WTC11 (cell line): Measurements from ENCODE around the gene TBC1D14. TPM values are rescaled to one million over a fixed set of nuclear protein-coding genes. Genes with fewer than 3 reads are reported as not detected.

Experiments used
- ATAC-seq: fragments of 200-7000 bp; cut with Tn5 transposase; 2 replicates; pipeline ENCODE4 v1.10.0; 2021; ENCODE audit warnings: mild to moderate bottlenecking, moderate library complexity
- CTCF ChIA-PET: fragments of 300-600 bp; sonication (Branson Sonifier 250); formaldehyde crosslinking; loops from one replicate; lab custom pipeline; 2021; ENCODE audit warnings: antibody characterized with exemption; lab: Charles Lee
- POLR2A ChIA-PET: fragments of 350-600 bp; sonication (Branson Sonifier 250); formaldehyde crosslinking; loops from one replicate; lab custom pipeline; 2021; ENCODE audit warnings: antibody characterized with exemption; lab: Charles Lee
- DNase-seq: peaks from one replicate; pipeline ENCODE4 v3.0.0; 2021; ENCODE audit warnings: low spot score
- H3K27ac Mint-ChIP-seq: 2 replicates; pipeline ENCODE4 v1.8.0; 2021; ENCODE audit warnings: mixed read lengths
- H3K27me3 Mint-ChIP-seq: 2 replicates; pipeline ENCODE4 v1.8.0; 2021; ENCODE audit warnings: low read depth, mild to moderate bottlenecking, moderate library complexity, mixed read lengths
- H3K36me3 Mint-ChIP-seq: 2 replicates; pipeline ENCODE4 v1.8.0; 2021; ENCODE audit warnings: mixed read lengths
- H3K4me1 Mint-ChIP-seq: 2 replicates; pipeline ENCODE4 v1.8.0; 2022; ENCODE audit warnings: mixed read lengths
- H3K4me3 Mint-ChIP-seq: 2 replicates; pipeline ENCODE4 v1.8.0; 2021; ENCODE audit warnings: mild to moderate bottlenecking, moderate library complexity, mixed read lengths
- H3K9me3 Mint-ChIP-seq: 2 replicates; pipeline ENCODE4 v1.8.0; 2021; ENCODE audit warnings: mixed read lengths
- CREB1 ChIP-seq: sonication (generic); formaldehyde crosslinking; IDR thresholded peaks from 2 replicates; pipeline ENCODE4 v1.8.0; 2023; ENCODE audit warnings: mild to moderate bottlenecking, missing genetic modification reagents
- ELF4 ChIP-seq: sonication (generic); formaldehyde crosslinking; IDR thresholded peaks from 2 replicates; pipeline ENCODE4 v1.8.1; 2022; ENCODE audit warnings: low read depth, mild to moderate bottlenecking, moderate library complexity, missing genetic modification reagents
- ESRRA ChIP-seq: sonication (generic); formaldehyde crosslinking; IDR thresholded peaks from 2 replicates; pipeline ENCODE4 v1.8.1; 2022; ENCODE audit warnings: mild to moderate bottlenecking, missing genetic modification reagents, borderline replicate concordance
- ETV6 ChIP-seq: sonication (generic); formaldehyde crosslinking; IDR thresholded peaks from 2 replicates; pipeline ENCODE4 v1.8.1; 2022; ENCODE audit warnings: mild to moderate bottlenecking, missing genetic modification reagents
- MXD4 ChIP-seq: fragments of 250-450 bp; sonication (Bioruptor Pico); IDR thresholded peaks from 2 replicates; pipeline ENCODE4 v1.8.0; 2021; ENCODE audit warnings: mild to moderate bottlenecking, moderate library complexity, borderline replicate concordance
- MYBL2 ChIP-seq: sonication (generic); formaldehyde crosslinking; IDR thresholded peaks from 2 replicates; pipeline ENCODE4 v1.8.1; 2023; ENCODE audit warnings: mild to moderate bottlenecking, moderate library complexity, missing genetic modification reagents
- RELA ChIP-seq: sonication (generic); formaldehyde crosslinking; IDR thresholded peaks from 2 replicates; pipeline ENCODE4 v1.8.1; 2022; ENCODE audit warnings: missing genetic modification reagents, mild to moderate bottlenecking, borderline replicate concordance
- TEAD1 ChIP-seq: sonication (generic); formaldehyde crosslinking; IDR thresholded peaks from 2 replicates; pipeline ENCODE4 v1.8.0; 2022; ENCODE audit warnings: mild to moderate bottlenecking, missing genetic modification reagents
- TEAD4 ChIP-seq: sonication (generic); formaldehyde crosslinking; IDR thresholded peaks from 2 replicates; pipeline ENCODE4 v1.8.0; 2022; ENCODE audit warnings: mild to moderate bottlenecking, missing genetic modification reagents
- ZNF423 ChIP-seq: fragments of 250-450 bp; sonication (Bioruptor Pico); IDR thresholded peaks from 2 replicates; pipeline ENCODE4 v2.1.2; 2022; ENCODE audit warnings: mild to moderate bottlenecking, moderate library complexity
- ZNF671 ChIP-seq: fragments of 250-450 bp; sonication (Bioruptor Pico); IDR thresholded peaks from 2 replicates; pipeline ENCODE4 v1.8.0; 2021; ENCODE audit warnings: mild to moderate bottlenecking
- total RNA-seq: library from RNA; stranded (reverse); gene quantifications from 3 replicates; pipeline ENCODE4 v1.2.3, GENCODE V29; 2021
- TF ChIP-seq, protein P1 (sequence below): fragments of 250-450 bp; sonication (Bioruptor Pico); IDR thresholded peaks from 2 replicates; pipeline ENCODE4 v1.9.0; 2021; ENCODE audit warnings: mild to moderate bottlenecking
- TF ChIP-seq, protein P2 (sequence below): sonication (generic); formaldehyde crosslinking; IDR thresholded peaks from 2 replicates; pipeline ENCODE4 v1.8.1; 2023; ENCODE audit warnings: mild to moderate bottlenecking, missing genetic modification reagents, moderate library complexity
- TF ChIP-seq, protein P3 (sequence below): sonication (generic); formaldehyde crosslinking; IDR thresholded peaks from 2 replicates; pipeline ENCODE4 v1.8.1; 2022; ENCODE audit warnings: mild to moderate bottlenecking, moderate library complexity, missing genetic modification reagents
- TF ChIP-seq, protein P4 (sequence below): fragments of 200-600 bp; IDR thresholded peaks from 2 replicates; pipeline ENCODE4 v1.8.0; 2022; ENCODE audit warnings: antibody characterized with exemption
- TF ChIP-seq, protein P5 (sequence below): sonication (generic); formaldehyde crosslinking; IDR thresholded peaks from 2 replicates; pipeline ENCODE4 v1.8.1; 2023; ENCODE audit warnings: mild to moderate bottlenecking, moderate library complexity, missing genetic modification reagents
- TF ChIP-seq, protein P6 (sequence below): sonication (generic); formaldehyde crosslinking; IDR thresholded peaks from 2 replicates; pipeline ENCODE4 v1.8.1; 2023; ENCODE audit warnings: mild to moderate bottlenecking, missing genetic modification reagents
- TF ChIP-seq, protein P7 (sequence below): sonication (generic); formaldehyde crosslinking; IDR thresholded peaks from 2 replicates; pipeline ENCODE4 v1.8.0; 2022; ENCODE audit warnings: mild to moderate bottlenecking, missing genetic modification reagents
- TF ChIP-seq, protein P8 (sequence below): fragments of 250-450 bp; sonication (Bioruptor Pico); IDR thresholded peaks from 2 replicates; pipeline ENCODE4 v1.9.0; 2021; ENCODE audit warnings: moderate library complexity, mild to moderate bottlenecking, inconsistent platforms, borderline replicate concordance
- TF ChIP-seq, protein P9 (sequence below): fragments of 250-450 bp; sonication (Bioruptor Pico); IDR thresholded peaks from 2 replicates; pipeline ENCODE4 v1.8.0; 2021; ENCODE audit warnings: mild to moderate bottlenecking

The TBC1D14 gene
- total RNA-seq, 1 experiment from 2014 or later, result 45.1 TPM

DNA sequence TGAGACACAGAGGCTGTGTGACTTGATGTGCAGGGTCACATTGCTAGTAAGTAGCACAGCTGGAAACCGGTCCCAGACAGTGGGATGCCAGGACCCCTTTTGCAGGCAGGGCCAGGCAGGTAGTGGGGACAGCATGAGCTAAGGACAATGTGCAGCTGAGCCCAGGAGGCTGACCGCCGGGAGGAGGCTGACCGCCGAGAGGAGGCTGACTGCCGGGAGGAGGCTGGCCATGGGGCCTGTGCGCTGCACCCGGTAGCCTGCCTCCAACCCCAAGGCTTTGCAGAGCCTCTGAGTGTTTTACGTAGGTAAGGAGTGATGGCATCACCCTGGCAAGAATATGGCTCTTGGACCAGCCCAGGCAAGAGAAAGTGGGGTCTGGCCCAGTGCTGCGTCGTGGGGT is 58.9 kb downstream of the TBC1D14 start:
- DNase-seq (no peak), ATAC-seq (no peak)
- H3K27me3 Mint-ChIP-seq, result no peaks in the 10 kb centered on the region
- POLR2A ChIA-PET, result no interaction called here
- CTCF ChIA-PET, result no interaction called here
- TF ChIP-seq ETV6 (CRISPR knock-in tag), result no peak
- no peak for TF ChIP-seq ESRRA
- TF ChIP-seq, protein P1, sequence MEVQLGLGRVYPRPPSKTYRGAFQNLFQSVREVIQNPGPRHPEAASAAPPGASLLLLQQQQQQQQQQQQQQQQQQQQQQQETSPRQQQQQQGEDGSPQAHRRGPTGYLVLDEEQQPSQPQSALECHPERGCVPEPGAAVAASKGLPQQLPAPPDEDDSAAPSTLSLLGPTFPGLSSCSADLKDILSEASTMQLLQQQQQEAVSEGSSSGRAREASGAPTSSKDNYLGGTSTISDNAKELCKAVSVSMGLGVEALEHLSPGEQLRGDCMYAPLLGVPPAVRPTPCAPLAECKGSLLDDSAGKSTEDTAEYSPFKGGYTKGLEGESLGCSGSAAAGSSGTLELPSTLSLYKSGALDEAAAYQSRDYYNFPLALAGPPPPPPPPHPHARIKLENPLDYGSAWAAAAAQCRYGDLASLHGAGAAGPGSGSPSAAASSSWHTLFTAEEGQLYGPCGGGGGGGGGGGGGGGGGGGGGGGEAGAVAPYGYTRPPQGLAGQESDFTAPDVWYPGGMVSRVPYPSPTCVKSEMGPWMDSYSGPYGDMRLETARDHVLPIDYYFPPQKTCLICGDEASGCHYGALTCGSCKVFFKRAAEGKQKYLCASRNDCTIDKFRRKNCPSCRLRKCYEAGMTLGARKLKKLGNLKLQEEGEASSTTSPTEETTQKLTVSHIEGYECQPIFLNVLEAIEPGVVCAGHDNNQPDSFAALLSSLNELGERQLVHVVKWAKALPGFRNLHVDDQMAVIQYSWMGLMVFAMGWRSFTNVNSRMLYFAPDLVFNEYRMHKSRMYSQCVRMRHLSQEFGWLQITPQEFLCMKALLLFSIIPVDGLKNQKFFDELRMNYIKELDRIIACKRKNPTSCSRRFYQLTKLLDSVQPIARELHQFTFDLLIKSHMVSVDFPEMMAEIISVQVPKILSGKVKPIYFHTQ (CRISPR knock-in tag), result no peak
- TF ChIP-seq ZNF671, result no peak
- no peak for TF ChIP-seq TEAD4 (CRISPR knock-in tag)
- TF ChIP-seq ZNF423 (CRISPR knock-in tag), result no peak
- TF ChIP-seq, protein P2, sequence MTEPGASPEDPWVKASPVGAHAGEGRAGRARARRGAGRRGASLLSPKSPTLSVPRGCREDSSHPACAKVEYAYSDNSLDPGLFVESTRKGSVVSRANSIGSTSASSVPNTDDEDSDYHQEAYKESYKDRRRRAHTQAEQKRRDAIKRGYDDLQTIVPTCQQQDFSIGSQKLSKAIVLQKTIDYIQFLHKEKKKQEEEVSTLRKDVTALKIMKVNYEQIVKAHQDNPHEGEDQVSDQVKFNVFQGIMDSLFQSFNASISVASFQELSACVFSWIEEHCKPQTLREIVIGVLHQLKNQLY (CRISPR knock-in tag), result no peak
- TF ChIP-seq, protein P3, sequence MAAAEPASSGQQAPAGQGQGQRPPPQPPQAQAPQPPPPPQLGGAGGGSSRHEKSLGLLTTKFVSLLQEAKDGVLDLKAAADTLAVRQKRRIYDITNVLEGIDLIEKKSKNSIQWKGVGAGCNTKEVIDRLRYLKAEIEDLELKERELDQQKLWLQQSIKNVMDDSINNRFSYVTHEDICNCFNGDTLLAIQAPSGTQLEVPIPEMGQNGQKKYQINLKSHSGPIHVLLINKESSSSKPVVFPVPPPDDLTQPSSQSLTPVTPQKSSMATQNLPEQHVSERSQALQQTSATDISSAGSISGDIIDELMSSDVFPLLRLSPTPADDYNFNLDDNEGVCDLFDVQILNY (CRISPR knock-in tag), result no peak
- TF ChIP-seq, protein P4, sequence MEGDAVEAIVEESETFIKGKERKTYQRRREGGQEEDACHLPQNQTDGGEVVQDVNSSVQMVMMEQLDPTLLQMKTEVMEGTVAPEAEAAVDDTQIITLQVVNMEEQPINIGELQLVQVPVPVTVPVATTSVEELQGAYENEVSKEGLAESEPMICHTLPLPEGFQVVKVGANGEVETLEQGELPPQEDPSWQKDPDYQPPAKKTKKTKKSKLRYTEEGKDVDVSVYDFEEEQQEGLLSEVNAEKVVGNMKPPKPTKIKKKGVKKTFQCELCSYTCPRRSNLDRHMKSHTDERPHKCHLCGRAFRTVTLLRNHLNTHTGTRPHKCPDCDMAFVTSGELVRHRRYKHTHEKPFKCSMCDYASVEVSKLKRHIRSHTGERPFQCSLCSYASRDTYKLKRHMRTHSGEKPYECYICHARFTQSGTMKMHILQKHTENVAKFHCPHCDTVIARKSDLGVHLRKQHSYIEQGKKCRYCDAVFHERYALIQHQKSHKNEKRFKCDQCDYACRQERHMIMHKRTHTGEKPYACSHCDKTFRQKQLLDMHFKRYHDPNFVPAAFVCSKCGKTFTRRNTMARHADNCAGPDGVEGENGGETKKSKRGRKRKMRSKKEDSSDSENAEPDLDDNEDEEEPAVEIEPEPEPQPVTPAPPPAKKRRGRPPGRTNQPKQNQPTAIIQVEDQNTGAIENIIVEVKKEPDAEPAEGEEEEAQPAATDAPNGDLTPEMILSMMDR, result no peak
- TF ChIP-seq, protein P5, sequence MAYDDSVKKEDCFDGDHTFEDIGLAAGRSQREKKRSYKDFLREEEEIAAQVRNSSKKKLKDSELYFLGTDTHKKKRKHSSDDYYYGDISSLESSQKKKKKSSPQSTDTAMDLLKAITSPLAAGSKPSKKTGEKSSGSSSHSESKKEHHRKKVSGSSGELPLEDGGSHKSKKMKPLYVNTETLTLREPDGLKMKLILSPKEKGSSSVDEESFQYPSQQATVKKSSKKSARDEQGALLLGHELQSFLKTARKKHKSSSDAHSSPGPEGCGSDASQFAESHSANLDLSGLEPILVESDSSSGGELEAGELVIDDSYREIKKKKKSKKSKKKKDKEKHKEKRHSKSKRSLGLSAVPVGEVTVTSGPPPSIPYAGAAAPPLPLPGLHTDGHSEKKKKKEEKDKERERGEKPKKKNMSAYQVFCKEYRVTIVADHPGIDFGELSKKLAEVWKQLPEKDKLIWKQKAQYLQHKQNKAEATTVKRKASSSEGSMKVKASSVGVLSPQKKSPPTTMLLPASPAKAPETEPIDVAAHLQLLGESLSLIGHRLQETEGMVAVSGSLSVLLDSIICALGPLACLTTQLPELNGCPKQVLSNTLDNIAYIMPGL (CRISPR knock-in tag), result no peak
- no peak for TF ChIP-seq ELF4 (CRISPR knock-in tag)
- peak overlapping the region; percentile 79; the same call in 1 of the 2 replicates for H3K27ac Mint-ChIP-seq
- H3K36me3 Mint-ChIP-seq, result peaks cover 15% of the 10 kb centered on the region; the same call in 1 of the 2 replicates
- H3K4me1 Mint-ChIP-seq, result peaks cover 28% of the 10 kb centered on the region
- H3K9me3 Mint-ChIP-seq, result no peaks in the 10 kb centered on the region
- no peak overlapping the region for H3K4me3 Mint-ChIP-seq

DNA sequence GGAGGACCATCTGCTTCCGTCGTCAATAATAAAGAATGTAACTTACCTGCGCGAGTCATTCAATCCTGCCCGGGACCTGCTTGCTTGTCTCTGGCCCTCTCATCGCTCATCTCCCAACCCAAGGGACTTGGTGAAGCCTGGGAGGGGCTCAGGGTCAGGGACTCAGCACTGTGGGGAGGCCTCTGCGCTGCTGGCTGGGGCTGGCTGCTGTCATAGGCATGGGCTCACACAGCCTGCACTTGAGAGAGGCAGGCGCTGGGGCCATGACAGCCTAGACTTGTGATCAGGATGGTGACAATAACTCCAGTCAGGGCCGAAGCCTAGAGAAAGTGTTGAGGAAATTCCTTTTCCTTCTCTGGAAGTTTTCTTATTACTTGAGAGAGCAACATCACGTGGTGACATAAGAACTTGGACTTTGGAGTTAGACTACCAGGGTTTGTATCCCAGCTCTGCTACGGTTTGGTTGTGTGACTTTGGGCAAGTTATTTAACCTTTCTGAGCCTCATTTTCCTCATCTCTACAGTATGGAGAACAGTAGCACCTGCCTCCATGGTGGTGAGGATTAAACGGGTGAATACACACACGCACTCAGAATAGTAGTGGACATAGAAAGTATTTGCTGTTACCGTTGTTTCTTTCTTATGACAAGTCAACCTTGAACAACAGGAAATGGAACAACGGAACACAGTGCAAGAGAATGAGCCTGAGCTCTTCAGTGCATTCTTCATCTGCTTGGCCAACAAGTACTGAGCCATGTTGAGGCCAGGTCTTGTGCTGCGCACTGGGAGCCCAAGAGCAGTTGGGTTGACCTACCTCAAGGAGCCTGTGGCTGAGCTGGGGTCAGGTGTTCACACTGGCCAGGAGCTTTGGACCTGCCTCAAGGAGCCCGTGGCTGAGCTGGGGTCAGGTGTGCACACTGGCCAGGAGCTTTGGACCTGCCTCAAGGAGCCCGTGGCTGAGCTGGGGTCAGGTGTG is 60.5 kb downstream of the TBC1D14 start:
- POLR2A ChIA-PET, result no interaction called here
- H3K4me1 Mint-ChIP-seq, result peaks cover 33% of the 10 kb centered on the region
- CTCF ChIA-PET, result no interaction called here
- H3K9me3 Mint-ChIP-seq, result no peaks in the 10 kb centered on the region
- H3K27ac Mint-ChIP-seq, result peak overlapping the region; percentile 75
- ATAC-seq (no peak), DNase-seq (no peak)
- H3K36me3 Mint-ChIP-seq, result peaks cover 15% of the 10 kb centered on the region; the same call in 1 of the 2 replicates
- H3K27me3 Mint-ChIP-seq, result no peaks in the 10 kb centered on the region
- H3K4me3 Mint-ChIP-seq, result no peak overlapping the region
- no peak for TF ChIP-seq RELA (CRISPR knock-in tag)
- TF ChIP-seq TEAD1 (CRISPR knock-in tag), result no peak
- TF ChIP-seq CREB1 (CRISPR knock-in tag), result no peak
- TF ChIP-seq MXD4 (CRISPR knock-in tag), result no peak
- TF ChIP-seq, protein P6, sequence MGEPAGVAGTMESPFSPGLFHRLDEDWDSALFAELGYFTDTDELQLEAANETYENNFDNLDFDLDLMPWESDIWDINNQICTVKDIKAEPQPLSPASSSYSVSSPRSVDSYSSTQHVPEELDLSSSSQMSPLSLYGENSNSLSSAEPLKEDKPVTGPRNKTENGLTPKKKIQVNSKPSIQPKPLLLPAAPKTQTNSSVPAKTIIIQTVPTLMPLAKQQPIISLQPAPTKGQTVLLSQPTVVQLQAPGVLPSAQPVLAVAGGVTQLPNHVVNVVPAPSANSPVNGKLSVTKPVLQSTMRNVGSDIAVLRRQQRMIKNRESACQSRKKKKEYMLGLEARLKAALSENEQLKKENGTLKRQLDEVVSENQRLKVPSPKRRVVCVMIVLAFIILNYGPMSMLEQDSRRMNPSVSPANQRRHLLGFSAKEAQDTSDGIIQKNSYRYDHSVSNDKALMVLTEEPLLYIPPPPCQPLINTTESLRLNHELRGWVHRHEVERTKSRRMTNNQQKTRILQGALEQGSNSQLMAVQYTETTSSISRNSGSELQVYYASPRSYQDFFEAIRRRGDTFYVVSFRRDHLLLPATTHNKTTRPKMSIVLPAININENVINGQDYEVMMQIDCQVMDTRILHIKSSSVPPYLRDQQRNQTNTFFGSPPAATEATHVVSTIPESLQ (CRISPR knock-in tag), result no peak
- TF ChIP-seq, protein P7, sequence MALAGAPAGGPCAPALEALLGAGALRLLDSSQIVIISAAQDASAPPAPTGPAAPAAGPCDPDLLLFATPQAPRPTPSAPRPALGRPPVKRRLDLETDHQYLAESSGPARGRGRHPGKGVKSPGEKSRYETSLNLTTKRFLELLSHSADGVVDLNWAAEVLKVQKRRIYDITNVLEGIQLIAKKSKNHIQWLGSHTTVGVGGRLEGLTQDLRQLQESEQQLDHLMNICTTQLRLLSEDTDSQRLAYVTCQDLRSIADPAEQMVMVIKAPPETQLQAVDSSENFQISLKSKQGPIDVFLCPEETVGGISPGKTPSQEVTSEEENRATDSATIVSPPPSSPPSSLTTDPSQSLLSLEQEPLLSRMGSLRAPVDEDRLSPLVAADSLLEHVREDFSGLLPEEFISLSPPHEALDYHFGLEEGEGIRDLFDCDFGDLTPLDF (CRISPR knock-in tag), result no peak
- TF ChIP-seq, protein P8, sequence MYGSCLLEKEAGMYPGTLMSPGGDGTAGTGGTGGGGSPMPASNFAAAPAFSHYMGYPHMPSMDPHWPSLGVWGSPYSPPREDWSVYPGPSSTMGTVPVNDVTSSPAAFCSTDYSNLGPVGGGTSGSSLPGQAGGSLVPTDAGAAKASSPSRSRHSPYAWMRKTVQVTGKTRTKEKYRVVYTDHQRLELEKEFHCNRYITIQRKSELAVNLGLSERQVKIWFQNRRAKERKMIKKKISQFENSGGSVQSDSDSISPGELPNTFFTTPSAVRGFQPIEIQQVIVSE, result no peak
- TF ChIP-seq MYBL2, result no peak
- TF ChIP-seq, protein P9, sequence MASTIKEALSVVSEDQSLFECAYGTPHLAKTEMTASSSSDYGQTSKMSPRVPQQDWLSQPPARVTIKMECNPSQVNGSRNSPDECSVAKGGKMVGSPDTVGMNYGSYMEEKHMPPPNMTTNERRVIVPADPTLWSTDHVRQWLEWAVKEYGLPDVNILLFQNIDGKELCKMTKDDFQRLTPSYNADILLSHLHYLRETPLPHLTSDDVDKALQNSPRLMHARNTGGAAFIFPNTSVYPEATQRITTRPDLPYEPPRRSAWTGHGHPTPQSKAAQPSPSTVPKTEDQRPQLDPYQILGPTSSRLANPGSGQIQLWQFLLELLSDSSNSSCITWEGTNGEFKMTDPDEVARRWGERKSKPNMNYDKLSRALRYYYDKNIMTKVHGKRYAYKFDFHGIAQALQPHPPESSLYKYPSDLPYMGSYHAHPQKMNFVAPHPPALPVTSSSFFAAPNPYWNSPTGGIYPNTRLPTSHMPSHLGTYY (CRISPR knock-in tag), result no peak
